NCI-H2081 (cell line): ENCODE data around the gene ECE1.

Experiments
- DNase-seq, 2 experiments: peaks; one replicate each; lab custom pipeline; 2025; lab: John Stamatoyannopoulos, UW

ECE1 gene

DNA sequence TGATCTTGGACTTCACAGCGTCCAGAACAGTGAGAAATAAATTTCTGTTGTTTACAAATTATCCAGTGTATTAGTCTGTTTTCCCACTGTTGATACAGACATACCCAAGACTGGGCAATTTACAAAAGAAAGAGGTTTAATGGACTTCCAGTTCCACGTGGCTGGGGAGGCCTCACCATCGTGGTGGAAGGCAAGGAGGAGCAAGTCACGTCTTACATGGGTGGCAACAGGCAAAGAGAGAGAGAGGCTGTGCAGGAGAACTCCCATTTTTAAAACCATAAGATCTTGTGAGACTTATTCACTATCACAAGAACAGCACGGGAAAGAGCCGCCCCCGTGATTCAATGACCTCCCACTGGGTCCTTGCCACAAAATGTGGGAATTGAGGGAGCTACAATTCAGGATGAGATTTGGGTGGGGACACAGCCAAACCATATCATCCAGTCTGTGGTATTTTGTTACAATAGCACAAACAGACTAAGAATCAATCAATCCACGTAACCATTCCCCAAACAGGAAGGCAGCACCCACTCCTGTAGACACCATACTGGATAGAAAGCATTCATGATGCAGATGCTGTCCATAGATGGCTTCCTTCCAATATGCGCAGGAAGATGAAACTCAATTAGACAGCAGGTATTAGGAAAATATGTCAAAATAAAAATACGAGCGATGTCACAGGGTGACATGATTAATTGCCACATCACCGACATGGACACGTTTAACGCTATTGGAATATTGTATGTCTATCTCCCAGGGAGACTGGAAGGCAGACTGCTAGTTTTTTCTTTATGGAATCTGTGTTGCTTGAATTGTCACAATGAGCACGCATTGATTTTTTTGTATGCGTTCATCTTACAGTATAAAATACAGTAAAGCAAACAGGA, 22.8 kb downstream of the ECE1 start:
- no peak for DNase-seq

DNA sequence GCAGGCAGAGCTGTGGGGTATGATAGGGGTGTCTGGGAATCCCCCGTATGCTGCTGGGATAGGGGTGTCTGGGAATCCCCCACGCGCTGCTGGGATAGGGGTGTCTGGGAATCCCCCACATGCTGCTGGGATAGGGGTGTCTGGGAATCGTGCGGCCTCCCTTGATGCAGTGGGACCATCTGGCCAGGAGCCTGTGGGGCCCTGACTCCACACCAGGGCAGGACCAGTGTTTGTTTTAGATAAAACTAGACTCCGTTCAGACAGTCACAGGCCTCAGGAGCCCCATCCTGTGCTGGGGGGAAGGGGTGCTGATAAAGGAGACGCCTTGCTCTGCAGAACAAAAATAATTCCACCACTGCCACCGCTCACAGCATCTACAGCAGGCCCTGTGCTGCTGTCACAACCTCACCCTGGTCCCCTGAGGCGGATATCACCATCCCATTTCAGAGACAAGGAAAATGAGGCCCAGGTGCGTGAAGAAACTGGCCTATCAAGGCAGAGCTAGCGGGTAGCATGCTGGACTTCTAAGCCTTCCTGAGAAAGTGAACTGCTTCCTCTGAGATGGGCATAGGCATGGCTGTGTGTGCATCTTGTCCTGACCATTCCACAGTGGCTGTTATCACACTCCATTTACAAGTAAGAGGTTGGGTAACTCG, 24.0 kb downstream of the ECE1 start:
- no peak for DNase-seq

DNA sequence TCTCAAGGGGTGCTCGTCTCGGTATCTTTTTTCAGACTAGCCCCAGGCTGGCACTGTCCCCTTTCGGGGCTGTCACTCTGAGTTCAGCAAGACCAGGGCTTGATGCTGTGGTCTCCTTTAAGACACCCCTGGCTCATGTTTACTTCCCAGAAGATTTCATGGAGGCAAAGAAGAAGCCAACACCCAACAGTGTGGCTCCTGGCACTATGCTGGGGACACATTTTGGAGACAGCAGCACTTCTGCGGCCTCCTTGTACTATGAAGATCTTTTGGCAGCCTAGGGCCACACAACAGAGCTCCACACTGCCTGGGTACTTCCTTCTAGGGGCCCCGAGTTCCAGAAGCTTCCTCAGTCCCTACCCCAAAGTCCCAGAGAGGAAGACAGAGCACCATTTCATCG, 24.6 kb downstream of the ECE1 start:
- DNase-seq, result no peak

DNA sequence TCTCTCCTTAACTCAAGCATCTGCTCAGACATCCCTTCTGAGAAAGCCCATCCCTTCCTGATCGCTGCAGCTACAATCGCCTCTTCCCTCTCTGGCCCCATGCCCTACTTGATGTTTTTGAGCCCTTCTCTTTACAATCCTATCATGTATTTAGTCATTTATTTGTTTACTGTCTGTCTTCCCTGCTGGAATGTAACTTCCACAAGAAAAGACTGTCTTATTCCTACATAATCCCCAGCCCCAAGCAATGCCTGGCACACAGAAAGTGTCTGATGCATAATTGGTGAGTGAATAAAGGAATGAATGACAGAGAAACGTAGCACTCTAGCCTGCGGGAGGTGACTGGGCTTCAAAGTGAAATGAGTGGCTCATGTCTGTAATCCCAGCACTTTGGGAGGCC, 25.4 kb downstream of the ECE1 start:
- DNase-seq, result no peak

DNA sequence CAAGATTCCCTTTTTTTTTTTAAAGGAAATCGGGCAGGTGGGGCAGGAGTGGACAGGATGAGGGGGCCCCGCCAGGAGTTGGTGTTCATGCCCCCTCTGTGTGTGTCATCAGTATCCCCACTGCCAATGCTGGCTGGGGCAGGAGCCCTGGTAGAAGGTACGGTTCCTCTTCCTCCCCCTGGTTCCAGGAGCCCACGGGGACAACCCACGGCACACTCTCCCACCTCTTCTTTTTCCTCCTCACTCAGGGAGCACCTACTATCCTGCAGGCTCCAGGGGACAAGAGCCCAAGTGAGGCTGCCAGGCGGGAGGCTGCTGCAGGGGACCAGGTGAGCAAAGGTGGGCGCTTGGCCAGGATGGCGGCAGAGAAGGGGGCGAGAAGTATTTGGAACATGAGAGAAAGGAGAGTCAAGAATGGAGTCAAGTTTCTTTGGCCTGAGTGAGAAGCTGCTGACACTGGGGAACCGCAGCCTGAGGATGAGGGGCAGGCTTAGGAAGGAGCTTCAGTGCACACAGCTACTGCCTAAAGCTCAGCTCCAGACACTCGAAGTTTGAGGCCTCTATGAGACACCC, 26.5 kb downstream of the ECE1 start:
- no peak for DNase-seq

DNA sequence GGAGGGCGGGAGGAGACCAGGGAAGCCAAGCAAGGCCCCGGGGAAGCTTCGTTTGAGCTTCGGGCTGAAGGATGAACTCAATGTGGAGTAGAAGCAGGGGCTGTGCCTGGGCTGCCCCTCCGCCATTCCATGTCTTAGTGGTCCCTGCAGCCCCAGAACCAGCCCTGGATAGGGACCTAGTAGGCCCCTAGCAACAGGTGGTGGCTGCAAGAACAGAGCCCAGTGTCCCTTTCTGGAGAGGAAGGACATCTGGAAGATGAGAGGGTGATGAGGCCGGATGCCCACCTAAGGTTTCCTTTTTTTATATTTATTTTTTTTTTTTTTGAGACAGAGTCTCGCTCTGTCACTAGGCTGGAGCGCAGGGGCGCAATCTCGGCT, 27.2 kb downstream of the ECE1 start:
- no peak for DNase-seq

DNA sequence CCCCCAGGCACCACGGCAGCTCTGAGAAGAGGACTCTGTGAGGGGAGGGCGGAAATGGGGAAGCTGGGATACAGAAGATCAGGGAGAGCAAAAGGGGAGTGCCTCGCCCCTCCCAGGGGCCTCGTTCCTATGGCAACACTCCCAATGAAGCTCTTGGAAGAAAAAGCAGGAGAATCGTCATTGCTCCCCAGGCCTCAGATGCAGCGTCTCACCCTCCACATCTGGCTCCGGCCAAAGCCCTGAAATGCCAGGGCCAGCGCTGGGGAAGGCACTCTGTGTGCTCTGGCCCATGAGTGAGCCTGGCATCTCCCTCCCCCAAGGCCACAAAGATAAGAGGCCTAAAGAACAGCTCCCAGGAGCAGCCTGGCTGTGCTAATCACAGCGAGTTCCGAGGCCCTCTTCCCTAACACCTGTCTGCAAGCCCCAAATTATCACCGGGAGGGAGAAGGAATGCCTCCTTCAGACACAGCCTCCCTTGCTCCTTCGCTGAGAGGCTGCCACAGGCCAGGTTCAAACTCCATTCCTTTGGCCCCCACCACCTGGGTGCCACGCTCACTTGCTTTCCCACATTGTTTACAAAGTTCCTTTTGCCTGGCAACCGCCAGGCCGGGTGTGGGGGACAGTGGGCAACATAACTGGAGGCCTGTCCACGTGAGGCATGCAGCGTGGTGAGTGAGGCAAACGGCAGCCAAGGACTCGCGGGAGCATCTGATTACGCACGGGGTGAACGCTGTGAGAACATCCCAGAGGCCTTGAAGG, 27.8 kb downstream of the ECE1 start:
- DNase-seq, result no peak

DNA sequence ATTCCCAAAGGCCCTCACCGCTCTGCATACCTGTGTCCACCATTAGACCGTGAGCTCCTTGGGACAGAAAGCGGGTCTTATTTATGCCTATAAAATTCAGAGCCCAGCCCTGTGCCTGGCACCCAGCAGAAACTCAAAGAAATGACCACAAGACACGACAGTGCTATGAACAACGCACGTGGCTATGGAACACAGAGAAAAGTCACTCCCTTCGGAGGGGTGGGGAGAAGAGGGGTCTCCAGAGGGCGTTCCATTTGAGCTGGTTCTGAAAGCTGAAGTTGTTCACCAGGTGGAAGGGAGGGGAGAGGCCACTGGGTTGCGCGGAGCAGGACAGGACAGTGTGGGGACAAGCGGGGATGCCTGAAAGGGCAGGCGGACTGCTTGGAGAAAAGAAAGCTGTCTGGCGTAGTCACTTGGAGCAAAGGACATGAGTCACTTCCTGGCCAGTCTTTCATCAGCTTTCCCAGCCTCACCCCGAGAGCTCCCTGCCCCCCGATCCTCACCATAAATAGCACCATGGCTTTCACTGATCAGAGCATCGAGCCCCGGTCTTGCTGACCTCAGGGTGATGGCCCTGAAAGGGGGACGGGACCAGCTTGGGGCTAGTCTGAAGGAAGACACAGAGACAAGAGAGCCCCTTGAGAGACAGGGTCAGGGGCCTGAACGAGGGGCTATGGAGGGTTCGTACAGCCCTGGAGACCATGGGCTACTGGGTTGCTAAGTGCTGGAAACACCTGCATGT, 28.5 kb downstream of the ECE1 start:
- no peak for DNase-seq

DNA sequence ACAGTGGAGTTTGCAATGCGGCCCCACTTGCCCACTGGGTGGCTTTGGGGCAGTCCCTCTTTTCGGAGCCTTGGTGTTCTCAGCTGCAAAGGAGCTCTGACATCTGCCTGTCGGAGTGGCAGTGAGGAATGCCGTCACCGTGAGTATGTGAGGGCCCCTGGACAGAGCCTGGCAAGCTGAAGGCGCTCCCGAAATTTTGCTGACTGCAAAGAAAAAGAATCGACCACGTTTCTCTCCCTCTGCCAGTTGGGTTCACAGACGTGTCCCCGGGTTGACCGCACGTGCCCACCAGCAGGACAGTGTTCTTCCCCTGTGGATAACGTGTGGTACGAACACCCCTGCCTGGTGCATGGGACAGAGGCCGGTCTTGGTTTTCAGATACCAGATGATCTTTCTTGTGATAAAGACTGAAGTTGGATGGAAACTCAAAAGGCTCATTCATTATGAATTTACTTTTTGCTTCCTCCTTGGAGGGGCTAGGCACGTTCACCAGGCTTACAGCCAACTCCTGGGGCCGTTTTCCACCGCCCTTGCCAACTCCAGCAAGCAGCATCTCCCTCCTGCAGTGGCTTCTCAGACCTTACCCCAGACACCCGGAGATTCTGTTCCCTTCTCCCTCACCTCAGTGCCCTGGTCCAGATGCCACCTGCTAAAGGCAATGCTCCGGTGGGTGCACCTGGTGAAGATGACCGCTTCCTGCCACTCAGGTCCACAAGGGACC, 29.7 kb downstream of the ECE1 start:
- DNase-seq, result no peak

DNA sequence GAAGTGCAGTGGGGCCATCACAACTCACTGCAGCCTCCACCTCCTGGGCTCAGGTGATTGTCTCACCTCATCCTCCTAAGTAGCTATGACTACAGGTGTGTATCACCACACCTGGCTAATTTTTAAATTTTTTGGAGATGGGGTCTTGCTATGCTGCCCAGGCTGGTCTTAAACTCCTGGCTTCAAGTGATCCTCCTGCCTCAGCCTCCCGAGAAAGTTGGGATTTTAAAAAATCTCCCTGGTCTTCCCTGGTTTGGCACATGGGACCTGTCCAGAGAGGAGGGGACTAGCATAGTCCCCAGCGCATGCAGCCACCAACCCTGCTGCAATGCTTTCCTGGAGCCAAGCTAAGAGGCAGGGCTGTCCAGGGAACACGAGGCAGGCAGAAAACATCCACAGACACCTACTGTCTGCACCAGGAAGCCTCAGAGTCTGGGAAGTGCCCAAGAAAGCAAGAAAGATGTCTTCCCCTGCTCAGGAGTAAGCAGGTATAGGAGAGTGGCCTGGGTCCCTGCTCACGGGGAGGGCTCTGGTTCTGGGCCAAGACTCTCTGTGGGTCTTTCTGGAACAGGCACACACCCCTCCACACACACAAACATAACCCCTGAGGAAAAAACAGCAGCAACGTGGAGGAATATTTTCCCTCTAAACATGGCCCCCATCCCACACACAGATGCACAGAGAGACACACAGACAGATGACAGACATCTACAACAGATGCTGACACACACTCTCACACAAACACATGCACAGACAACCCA, 30.8 kb downstream of the ECE1 start:
- DNase-seq, result no peak

DNA sequence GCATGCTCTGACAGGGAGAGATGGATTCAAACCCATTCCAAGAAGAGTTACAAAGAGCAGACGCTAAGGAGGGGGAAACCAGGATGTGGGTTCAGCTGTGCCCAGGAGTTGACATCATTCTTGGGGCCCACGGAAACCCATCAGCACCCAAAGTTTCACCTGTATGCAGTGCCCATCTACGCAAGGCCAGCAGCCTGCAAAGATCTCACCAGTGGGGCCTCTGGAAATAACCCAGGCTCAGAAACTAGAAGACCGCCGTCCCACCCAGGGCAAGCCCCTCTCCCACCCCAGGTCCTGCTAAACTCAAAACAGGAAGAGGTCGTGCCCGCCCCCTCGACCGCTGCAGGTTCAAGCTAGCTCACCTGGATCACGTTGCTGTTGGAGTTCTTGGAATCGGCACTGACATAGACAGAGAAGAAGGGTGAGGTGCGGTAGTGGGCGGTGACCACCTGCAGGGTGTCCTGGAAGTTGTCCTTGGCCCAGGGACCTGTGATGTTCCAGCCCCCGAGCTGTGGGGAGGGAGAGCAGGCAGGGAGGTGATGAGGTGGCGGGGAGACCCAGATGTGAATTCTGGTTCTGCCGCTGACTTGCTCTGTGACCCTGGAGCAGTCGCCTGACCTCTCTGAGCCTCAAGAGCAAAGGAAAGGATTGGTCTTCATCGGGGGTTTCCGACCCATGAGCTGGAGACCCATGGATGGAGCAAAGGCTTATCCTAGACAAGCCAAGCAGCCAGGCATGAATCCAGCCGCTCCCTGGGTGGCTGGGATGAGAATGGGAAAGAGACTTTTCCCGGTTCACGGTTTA, 31.7 kb downstream of the ECE1 start:
- no peak for DNase-seq

DNA sequence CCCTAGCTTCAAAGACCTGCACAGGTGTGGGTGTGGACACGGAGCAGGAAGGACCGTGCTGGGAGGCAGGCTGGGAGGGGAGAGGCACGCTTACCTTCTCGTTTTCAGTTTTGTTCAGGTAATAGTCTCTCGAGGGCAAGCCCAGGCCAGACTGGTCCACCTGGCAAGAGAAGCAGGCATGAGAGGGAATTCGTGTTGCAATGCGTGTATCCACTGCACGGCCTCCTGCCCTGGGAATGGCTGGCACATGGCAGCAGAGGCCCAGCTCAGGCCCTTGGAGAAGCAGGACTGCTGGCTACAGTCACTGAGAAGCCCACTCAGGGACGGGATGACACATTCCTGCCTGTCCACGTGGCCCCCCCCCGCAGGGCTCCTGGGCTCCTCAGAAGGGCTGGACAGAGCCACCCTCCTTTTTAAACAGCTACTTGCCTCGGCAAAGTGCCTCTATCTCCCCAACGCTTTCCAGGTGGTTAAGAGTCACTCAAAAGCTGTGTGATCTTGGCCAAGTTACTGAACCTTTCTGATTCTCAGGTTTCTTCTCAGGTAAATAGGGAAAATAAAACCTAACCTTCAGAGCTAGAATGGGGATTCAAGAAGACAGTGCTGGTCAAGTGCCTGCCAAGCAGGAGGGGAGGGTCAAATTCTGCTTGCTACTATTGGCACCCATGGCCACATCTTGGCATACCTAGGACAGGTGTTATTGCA, 32.7 kb downstream of the ECE1 start:
- DNase-seq, result no peak

DNA sequence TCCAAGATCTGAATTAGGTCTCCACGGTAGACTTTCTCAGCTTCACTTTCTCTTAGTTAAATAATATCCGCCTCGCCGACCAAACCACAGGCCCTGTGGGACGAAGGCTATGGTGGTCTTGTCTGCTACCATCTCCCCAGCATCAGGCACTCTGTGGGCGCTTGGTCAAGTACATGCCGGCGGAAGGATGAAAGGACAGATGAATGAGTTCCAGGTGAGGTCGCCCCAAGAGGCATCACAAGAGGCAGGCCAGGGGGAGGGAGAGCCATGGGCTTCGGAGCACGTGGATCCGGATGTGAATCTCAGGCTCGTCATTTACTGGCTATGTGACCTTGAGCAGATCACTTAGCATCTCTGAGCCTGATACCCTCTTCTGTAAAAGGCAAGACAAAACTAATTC, 33.5 kb downstream of the ECE1 start:
- DNase-seq, result no peak

DNA sequence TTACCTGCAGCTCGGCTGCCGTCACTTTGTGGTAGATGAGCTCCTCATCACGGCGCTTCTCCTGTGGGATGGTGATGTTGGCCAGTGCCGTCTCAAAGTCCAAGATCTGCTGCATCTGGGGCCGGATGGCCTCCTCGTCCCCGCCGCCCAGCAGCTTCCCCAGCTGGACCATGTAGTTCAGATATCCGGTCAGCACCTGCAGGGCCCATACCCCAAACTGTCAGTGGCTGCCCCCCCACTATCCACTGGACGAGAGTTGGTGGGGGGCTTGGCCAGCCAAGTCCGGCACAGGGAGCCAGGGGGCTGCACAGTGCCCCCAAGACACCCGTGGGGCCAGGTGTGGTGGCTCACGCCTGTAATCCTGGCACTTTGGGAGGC, 34.3 kb downstream of the ECE1 start:
- DNase-seq, result no peak

DNA sequence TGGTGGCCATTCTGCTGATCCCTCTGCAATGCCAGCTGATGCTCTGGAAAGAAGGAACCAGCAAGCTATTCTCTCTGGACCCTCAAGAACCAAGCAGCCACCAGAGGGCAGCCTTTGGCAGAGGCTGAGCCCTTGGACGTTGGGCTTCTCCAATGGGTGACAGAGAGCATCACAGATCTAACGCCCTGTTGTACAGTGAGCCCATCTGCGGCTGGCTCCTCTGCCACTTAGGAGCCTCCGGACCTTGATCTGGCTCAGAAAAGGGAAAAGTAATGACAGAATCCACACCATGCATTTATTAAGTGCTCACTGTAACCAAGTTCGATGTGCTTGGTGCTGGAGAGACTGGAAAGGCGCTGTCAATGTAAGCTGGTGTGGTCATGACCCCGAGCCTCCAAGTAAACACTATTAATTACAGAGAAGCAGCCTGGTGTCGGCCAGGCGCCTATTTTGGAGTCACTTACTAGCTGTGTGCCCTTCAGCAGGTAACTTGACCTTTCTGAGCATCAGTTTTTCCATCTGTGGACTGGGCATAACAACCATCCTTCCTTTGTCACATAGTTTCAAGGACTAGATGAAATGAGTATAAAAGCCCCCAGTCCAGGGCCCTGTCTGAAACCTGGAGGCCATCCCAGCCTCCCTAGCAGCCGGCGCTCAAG, 34.9 kb downstream of the ECE1 start:
- peak; percentile 79 to 82 for DNase-seq

DNA sequence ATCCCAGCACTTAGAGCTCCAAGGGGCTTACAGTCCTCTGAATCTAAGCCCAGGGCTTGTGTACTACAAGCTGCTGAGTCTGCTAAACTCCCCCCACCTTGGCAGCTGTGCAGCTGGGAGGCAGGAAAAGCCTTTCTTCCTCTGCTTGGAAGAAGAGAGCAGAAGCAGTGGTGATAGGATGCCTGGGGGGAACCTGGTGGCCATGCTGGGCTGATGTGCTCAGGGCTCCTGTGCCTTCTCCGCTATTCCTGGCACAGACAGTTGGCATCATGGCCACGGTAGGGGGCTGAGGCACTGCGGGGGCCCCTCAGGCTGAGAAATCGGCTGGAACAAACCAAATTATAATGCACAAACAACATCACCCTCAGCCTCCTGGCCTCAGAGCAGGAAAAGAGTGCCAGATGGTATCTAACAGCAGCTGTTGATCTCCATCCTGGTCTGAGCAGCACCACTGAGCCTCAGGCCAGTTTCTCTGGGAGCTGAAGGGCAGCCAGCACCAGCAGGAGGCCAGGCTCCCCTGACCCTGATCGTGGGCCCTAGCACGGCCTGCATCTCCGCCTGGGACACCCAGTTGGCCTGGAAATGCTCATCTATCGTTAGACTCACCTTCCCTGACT, 35.8 kb downstream of the ECE1 start:
- peak; percentile 40 to 74 for DNase-seq

DNA sequence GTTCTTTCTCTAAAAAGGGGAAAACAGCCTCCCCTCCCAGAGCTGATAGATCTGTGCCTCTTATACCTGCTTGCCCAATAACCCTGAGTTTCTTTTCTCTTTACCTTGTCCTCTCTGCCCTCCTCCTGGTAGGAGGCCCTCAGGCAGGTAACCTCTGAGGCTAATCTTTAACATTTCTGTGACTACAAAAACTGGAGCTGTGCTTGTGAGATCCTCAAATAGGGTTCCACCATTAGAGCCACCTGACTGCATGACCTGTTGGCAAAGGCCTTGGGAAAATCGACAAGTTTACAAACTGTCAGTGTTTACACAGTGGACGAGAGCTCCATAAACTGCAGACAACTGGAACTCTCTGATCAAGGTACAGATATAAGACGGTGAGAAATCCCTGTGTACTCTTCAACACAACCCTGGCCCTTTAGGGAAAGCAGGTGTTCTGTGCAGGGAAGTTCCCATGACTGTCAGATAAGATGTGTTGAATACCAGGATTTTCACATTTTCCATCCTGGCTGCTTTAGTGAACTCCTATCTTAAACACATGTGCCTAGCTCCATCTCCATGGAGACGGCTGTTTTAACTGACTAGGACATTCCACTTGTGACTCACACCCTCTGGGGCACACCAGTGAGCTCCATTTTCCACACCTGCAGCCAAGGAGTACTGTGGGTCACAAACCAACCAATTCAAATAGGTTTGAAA, 38.3 kb downstream of the ECE1 start:
- no peak for DNase-seq
